Endothelial cell of umbilical vein (primary cell): ENCODE results near the gene DNASE1L1. TPM values are rescaled to one million over a fixed set of nuclear protein-coding genes. Genes with fewer than 3 reads are reported as not detected.

Source experiments
- BruUV-seq: library from RNA; stranded (reverse); fragments of 400-500 nt; replicated peaks from 2 replicates; lab custom pipeline; 2021; lab: Mats Ljungman, UMichigan
- CTCF ChIA-PET: fragments of 300-600, 350-600 bp; sonication (Branson Sonifier 250); formaldehyde crosslinking; loops from one replicate; lab custom pipeline; 2021; ENCODE audit warnings: antibody characterized with exemption, inconsistent platforms; lab: Charles Lee
- POLR2A ChIA-PET: fragments of 300-600, 350-600 bp; sonication (Branson Sonifier 250); formaldehyde crosslinking; loops from one replicate; lab custom pipeline; 2021; ENCODE audit warnings: antibody characterized with exemption, inconsistent platforms; lab: Charles Lee
- DNase-seq: peaks from one replicate; pipeline ENCODE4 v3.0.0-alpha.2; 2011; ENCODE audit warnings: low read depth, low spot score
- FAIRE-seq: peaks from 2 replicates; lab custom pipeline; 2011; peaks lifted over from hg19 to GRCh38; lab: Jason Lieb, UNC
- H2AFZ ChIP-seq: 2 replicates; pipeline ENCODE4 v1.6.0; 2012; ENCODE audit warnings: low read depth, low read length, control low read depth, inconsistent platforms
- H3K27ac ChIP-seq: 2 replicates; pipeline ENCODE4 v1.5.1; 2011; ENCODE audit warnings: low read depth, mild to moderate bottlenecking, control low read depth, low read length, moderate library complexity; ENCODE audit not compliant: insufficient read depth
- H3K27me3 ChIP-seq, 2 experiments: 2 replicates each; pipeline versions ENCODE4 v1.6.0 to v1.6.1; 2011; ENCODE audit warnings: low read length in 2 of 2, mixed read lengths in 1 of 2; ENCODE audit not compliant: control insufficient read depth in 2 of 2, insufficient read depth in 2 of 2
- H3K36me3 ChIP-seq, 2 experiments: 2 replicates in 1 of 2; 3 replicates in 1 of 2; pipeline ENCODE4 v1.5.1; 2011; ENCODE audit warnings: low read length in 2 of 2, mild to moderate bottlenecking in 1 of 2, moderate library complexity in 1 of 2; ENCODE audit not compliant: control insufficient read depth in 2 of 2, insufficient read depth in 2 of 2; ENCODE audit errors: extremely low read depth in 1 of 2
- H3K4me1 ChIP-seq: 3 replicates; pipeline ENCODE4 v1.5.1; 2011; ENCODE audit warnings: mild to moderate bottlenecking, low read length; ENCODE audit not compliant: control insufficient read depth, insufficient read depth; ENCODE audit errors: extremely low read depth
- H3K4me2 ChIP-seq: 2 replicates; pipeline ENCODE4 v1.6.1; 2011; ENCODE audit warnings: low read length, control low read depth, mixed read lengths; ENCODE audit not compliant: insufficient read depth
- H3K4me3 ChIP-seq, 3 experiments: fragments of 200-600 bp in 1 of 3; sonication (generic), shearing (Covaris generic) in 1 of 3; replicated peaks in 1 of 3; 2 replicates each; pipeline ENCODE4 v1.5.1; 2011 to 2016; ENCODE audit warnings: control low read depth in 3 of 3, low read length in 3 of 3, mild to moderate bottlenecking in 2 of 3, inconsistent platforms in 1 of 3, low read depth in 1 of 3, moderate library complexity in 1 of 3; ENCODE audit not compliant: insufficient read depth in 1 of 3
- H3K79me2 ChIP-seq: 2 replicates; pipeline ENCODE4 v1.6.0; 2012; ENCODE audit warnings: low read length, inconsistent platforms; ENCODE audit not compliant: control insufficient read depth, insufficient read depth
- H3K9ac ChIP-seq: replicated peaks from 2 replicates; pipeline ENCODE3; 2011; ENCODE audit warnings: low read length, control low read depth; ENCODE audit not compliant: insufficient read depth; ENCODE audit errors: extremely low read depth
- H3K9me1 ChIP-seq: replicated peaks from 3 replicates; pipeline ENCODE4 v1.6.0; 2011; ENCODE audit warnings: mild to moderate bottlenecking, low read length; ENCODE audit not compliant: control insufficient read depth, insufficient read depth; ENCODE audit errors: extremely low read depth
- H3K9me3 ChIP-seq: replicated peaks from 2 replicates; pipeline ENCODE4 v1.5.1; 2012; ENCODE audit warnings: low read length, inconsistent platforms; ENCODE audit not compliant: control insufficient read depth, insufficient read depth
- H4K20me1 ChIP-seq: replicated peaks from 2 replicates; pipeline ENCODE3; 2011; ENCODE audit warnings: mild to moderate bottlenecking, low read length; ENCODE audit not compliant: control insufficient read depth, insufficient read depth; ENCODE audit errors: extremely low read depth
- EZH2 ChIP-seq: IDR thresholded peaks from 2 replicates; pipeline ENCODE4 v1.6.1; 2012; ENCODE audit warnings: borderline replicate concordance, low read depth, mild to moderate bottlenecking, moderate library complexity, low read length, inconsistent platforms; ENCODE audit not compliant: severe bottlenecking
- FOS ChIP-seq: IDR thresholded peaks from 2 replicates; pipeline ENCODE4 v1.6.1; 2011; ENCODE audit warnings: mild to moderate bottlenecking, low read length, moderate library complexity, borderline replicate concordance; ENCODE audit not compliant: insufficient read depth
- GATA2 ChIP-seq: IDR thresholded peaks from 2 replicates; pipeline ENCODE4 v1.7.0; 2011; ENCODE audit warnings: low read depth, mild to moderate bottlenecking, moderate library complexity, mixed read lengths, low read length; ENCODE audit not compliant: insufficient read length, insufficient read depth
- JUN ChIP-seq: IDR thresholded peaks from 2 replicates; pipeline ENCODE4 v1.6.1; 2011; ENCODE audit warnings: borderline replicate concordance, low read depth; ENCODE audit not compliant: insufficient read length, insufficient read depth
- MYC ChIP-seq: IDR thresholded peaks from one replicate; pipeline ENCODE4 v1.6.1; 2011; ENCODE audit warnings: mild to moderate bottlenecking, low read depth, low read length
- POLR2A ChIP-seq: IDR thresholded peaks from 2 replicates; pipeline ENCODE4 v1.6.1; 2012; ENCODE audit warnings: low read depth, mild to moderate bottlenecking, control low read depth, low read length
- POLR2AphosphoS5 ChIP-seq: IDR thresholded peaks from 2 replicates; pipeline ENCODE4 v1.6.1; 2012; ENCODE audit warnings: low read depth, mild to moderate bottlenecking, control low read depth, low read length, moderate library complexity; ENCODE audit not compliant: insufficient read depth
- dilution Hi-C: fragments of 300-500 bp; cut with MboI; formaldehyde crosslinking; loops from one replicate; pipeline ENCODE4 v1.15.0; 2019; ENCODE audit warnings: low sequenced_read_pairs; ENCODE audit not compliant: extremely low pct_ligation_motif_present
- intact Hi-C: fragments of 100-400 bp; cut with micrococcal nuclease; formaldehyde crosslinking; loops from one replicate; pipeline ENCODE4 v1.10.0; 2022
- polyA plus RNA-seq, 4 experiments: library from polyadenylated mRNA; depleted of rRNA in 3 of 4; stranded (reverse) in 3 of 4; unstranded in 1 of 4; fragments of >200 nt; gene quantifications; 2 replicates each; pipeline versions ENCODE4 v1.2.1 to v1.2.3, GENCODE V29; 2011 to 2012; ENCODE audit warnings: missing spikeins in 1 of 4
- total RNA-seq: library from RNA; stranded (reverse); gene quantifications from 2 replicates; pipeline ENCODE4 v1.2.3, GENCODE V29; 2021
- TF ChIP-seq, protein P1 (sequence below): IDR thresholded peaks from 2 replicates; pipeline ENCODE4 v1.6.1; 2011; ENCODE audit not compliant: insufficient read depth, insufficient read length
- TF ChIP-seq, protein P2 (sequence below), 2 donors: IDR thresholded peaks; 1 replicate in 1 of 2; 2 replicates in 1 of 2; pipeline ENCODE4 v1.5.1; 2011; ENCODE audit warnings: low read length in 2 of 2, mild to moderate bottlenecking in 2 of 2, moderate library complexity in 2 of 2, control low read depth in 1 of 2, inconsistent platforms in 1 of 2, low read depth in 1 of 2; ENCODE audit not compliant: insufficient read depth in 1 of 2; ENCODE audit errors: extremely low read depth in 1 of 2

The DNASE1L1 gene
- total and polyA plus RNA-seq, 2 donors (not counting 3 experiments of a cell fraction or from before 2014, with no cell fraction given): 61.5 to 84.9 TPM

DNA sequence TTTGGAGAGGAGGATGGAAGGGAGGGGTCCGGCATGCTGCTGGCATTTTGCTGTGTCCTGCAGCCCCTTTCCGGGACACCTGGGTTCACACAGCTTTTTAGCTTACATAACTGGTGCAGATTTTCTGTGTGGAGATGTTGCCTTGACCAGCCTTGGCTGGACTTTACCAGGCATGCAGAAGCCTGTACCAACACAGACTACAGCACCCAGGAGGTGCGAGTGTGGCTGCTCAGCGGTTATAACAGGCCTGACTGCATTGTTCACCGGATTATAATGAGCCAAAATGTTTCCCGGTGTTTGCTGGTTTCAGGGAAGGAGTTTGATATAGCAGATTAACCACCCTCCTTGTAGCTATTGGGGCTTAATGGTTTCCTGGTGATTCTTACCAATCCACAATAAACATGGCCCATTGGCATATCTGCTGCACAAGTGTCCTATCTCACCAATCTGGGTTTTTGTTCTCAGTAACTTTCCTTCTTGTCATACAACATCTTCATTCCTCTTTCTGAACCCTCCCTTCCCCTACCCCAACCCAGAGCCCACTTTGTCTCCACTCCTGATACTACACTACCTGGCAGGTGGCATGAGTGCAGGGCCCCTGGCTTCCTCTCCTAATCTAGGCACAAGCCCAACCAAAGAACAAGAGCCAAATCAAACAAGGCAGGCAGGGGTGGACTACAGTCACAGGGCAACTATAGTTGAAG is 7.0 kb downstream of the DNASE1L1 start:
- POLR2A ChIA-PET: interaction anchor here (1.3 kb wide), 1 partner anchor 29 kb away, joined by 3 read pairs; no protein-coding TSS in a partner anchor
- TF ChIP-seq, protein P1, sequence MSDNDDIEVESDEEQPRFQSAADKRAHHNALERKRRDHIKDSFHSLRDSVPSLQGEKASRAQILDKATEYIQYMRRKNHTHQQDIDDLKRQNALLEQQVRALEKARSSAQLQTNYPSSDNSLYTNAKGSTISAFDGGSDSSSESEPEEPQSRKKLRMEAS: no peak
- TF ChIP-seq EZH2: no peak
- no peak for TF ChIP-seq MYC
- TF ChIP-seq POLR2AphosphoS5: no peak
- no peak for TF ChIP-seq POLR2A
- TF ChIP-seq, protein P2, sequence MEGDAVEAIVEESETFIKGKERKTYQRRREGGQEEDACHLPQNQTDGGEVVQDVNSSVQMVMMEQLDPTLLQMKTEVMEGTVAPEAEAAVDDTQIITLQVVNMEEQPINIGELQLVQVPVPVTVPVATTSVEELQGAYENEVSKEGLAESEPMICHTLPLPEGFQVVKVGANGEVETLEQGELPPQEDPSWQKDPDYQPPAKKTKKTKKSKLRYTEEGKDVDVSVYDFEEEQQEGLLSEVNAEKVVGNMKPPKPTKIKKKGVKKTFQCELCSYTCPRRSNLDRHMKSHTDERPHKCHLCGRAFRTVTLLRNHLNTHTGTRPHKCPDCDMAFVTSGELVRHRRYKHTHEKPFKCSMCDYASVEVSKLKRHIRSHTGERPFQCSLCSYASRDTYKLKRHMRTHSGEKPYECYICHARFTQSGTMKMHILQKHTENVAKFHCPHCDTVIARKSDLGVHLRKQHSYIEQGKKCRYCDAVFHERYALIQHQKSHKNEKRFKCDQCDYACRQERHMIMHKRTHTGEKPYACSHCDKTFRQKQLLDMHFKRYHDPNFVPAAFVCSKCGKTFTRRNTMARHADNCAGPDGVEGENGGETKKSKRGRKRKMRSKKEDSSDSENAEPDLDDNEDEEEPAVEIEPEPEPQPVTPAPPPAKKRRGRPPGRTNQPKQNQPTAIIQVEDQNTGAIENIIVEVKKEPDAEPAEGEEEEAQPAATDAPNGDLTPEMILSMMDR (IDR thresholded peaks at IDR 0.05; ENCODE audit: extremely low read depth in 1 of 2, insufficient read depth in 1 of 2, low read depth in 1 of 2, low read length in 2 of 2): no peak
- no peak for TF ChIP-seq FOS
- no peak for TF ChIP-seq JUN
- TF ChIP-seq GATA2: no peak
- FAIRE-seq (no peak), DNase-seq (no peak)
- no peak overlapping the region for H3K9ac ChIP-seq
- intact Hi-C loops: loop anchor here (1.0 kb wide), 1 partner anchor 7 kb away; the partner anchor contains the start of gene DNASE1L1
- dilution Hi-C loops: no loop called here
- peaks cover 8% of the 10 kb centered on the region for H3K4me1 ChIP-seq
- peaks cover 15 to 18% of the 10 kb centered on the region in 2 experiments for H3K36me3 ChIP-seq
- no peaks in the 10 kb centered on the region for H3K9me3 ChIP-seq
- H2AFZ ChIP-seq: no peak overlapping the region
- TSS peak; percentile 13 for BruUV-seq
- no peaks in the 10 kb centered on the region for H4K20me1 ChIP-seq
- H3K4me3 ChIP-seq: no peak overlapping the region
- CTCF ChIA-PET: no interaction called here
- H3K27ac ChIP-seq: no peak overlapping the region
- no peaks in the 10 kb centered on the region for H3K27me3 ChIP-seq
- no peak overlapping the region for H3K4me2 ChIP-seq
- H3K79me2 ChIP-seq: peaks cover 20% of the 10 kb centered on the region
- H3K9me1 ChIP-seq: no peaks in the 10 kb centered on the region
